Measurements from ENCODE around the gene GMDS.
A peak's percentile ranks its signal among the peaks of the same experiment; 100 is the strongest.

GMDS gene

DNA sequence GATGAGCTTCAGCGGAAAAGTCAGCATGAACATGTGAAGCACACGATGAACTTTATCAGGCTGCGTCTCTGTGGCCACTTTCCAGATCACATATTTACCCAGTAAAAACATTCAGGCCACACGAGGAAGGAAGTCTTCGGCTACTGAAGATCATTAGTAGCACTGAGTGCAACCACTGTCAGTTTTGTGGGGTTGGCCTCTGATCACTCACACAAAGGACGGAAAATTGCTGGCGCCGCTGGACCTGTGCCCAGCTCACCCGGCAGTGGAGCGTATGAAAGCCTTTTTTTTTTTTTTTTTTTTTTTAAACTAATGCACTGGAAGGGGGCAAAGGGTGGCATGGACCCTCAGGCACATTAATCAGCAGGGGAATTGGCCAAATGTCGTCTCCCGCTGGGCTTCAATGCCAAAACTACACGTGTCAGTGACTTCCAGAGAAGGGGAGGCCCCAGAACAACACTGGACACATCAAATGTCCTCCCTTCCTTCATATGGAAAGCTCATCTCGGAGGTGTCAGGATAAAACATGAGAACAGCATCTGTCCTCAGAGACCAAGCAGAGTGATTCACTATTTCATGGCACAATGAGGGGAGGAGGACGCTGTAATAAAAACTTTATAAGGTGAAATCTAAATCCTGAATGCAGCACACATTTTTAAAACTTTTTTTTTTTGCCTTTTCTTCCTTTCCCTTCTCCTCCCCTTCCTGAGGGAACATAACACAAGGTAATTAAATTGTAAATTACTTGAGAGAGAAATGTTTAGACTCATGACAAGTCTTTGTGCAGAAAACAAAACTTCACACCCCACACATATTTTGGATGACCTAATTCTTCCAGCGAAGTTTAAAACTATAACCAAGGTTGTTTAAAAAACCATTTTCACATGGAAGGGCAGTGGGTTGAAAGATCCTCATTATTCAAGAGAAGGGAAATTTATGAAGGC is 412.3 kb downstream of the GMDS start:
- ATAC-seq = peak; percentile 79
- TF ChIP-seq, protein P1, sequence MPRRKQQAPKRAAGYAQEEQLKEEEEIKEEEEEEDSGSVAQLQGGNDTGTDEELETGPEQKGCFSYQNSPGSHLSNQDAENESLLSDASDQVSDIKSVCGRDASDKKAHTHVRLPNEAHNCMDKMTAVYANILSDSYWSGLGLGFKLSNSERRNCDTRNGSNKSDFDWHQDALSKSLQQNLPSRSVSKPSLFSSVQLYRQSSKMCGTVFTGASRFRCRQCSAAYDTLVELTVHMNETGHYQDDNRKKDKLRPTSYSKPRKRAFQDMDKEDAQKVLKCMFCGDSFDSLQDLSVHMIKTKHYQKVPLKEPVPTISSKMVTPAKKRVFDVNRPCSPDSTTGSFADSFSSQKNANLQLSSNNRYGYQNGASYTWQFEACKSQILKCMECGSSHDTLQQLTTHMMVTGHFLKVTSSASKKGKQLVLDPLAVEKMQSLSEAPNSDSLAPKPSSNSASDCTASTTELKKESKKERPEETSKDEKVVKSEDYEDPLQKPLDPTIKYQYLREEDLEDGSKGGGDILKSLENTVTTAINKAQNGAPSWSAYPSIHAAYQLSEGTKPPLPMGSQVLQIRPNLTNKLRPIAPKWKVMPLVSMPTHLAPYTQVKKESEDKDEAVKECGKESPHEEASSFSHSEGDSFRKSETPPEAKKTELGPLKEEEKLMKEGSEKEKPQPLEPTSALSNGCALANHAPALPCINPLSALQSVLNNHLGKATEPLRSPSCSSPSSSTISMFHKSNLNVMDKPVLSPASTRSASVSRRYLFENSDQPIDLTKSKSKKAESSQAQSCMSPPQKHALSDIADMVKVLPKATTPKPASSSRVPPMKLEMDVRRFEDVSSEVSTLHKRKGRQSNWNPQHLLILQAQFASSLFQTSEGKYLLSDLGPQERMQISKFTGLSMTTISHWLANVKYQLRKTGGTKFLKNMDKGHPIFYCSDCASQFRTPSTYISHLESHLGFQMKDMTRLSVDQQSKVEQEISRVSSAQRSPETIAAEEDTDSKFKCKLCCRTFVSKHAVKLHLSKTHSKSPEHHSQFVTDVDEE (CRISPR knock-in tag; IDR thresholded peaks at IDR 0.05) = no peak; the same call in 1 of the 2 replicates
- TF ChIP-seq TOX (CRISPR knock-in tag; IDR thresholded peaks at IDR 0.05; ENCODE audit: borderline replicate concordance) (no peak), ISL1 (CRISPR knock-in tag; IDR thresholded peaks at IDR 0.05) (peak; percentile 23; the same call in 1 of the 2 replicates)

DNA sequence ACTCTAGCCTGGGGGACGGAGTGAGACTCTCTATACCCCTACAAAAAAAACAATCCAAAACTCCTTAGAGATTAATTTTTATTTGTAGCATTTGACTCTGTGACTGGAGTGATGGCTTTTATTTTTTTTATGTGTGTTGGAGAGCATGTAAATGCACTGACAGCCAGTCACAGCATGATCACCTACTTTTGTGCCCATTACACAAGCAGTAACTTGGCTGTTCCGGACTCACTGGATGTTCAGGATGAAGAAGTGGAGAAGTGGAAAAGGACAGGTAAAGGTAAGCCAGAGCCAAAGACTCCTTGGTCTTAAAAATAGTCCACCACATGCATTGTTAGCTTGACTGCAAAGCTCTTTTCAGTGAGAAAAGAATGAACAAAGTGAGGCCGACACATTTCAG is 413.0 kb downstream of the GMDS start:
- ATAC-seq = no peak
- TF ChIP-seq ZC3H10 (CRISPR knock-in tag; IDR thresholded peaks at IDR 0.05) = no peak
- no peak for TF ChIP-seq PPARA (CRISPR knock-in tag; IDR thresholded peaks at IDR 0.05; ENCODE audit: borderline replicate concordance)
- TF ChIP-seq CSDC2 (CRISPR knock-in tag; IDR thresholded peaks at IDR 0.05) = no peak

DNA sequence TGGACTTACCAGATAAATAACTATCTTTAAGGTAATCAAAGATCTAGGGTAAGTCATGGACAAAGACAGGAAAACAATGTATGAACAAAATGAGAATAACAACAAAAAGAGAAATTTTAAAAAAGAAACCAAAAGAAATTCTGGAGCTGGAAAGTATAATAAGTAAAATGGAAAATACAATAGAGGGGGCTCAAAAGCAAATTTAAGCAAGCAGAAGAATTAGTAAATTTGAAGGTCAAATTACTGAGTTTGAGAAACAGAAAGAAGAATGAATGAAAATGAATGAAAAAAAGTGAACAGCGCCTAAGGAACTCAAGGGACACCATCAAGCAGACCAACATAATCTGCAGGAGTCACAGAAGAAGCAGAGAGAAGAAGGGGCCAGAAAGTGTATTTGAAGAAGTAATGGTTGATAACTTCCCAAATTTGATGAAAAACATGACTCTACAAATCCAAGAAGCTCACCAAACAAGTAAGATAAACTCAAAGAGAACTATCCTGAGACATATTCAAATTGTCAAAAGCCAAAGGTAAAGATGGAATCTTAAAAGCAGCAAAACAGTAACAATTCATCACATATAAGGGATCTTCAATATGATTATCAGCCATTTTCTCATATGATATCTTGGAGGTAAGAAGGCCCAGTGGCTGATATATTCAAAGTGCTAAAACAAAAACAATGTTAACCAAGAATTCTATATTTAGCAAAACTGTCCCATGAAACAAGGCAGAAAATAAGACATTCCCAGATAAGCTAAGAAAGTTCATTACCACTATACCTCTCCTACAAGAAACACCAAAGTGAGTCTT is 417.2 kb downstream of the GMDS start:
- ATAC-seq = no peak
- TF ChIP-seq ZNF70 (CRISPR knock-in tag; IDR thresholded peaks at IDR 0.05) = no peak
- no peak for TF ChIP-seq ZC3H10 (CRISPR knock-in tag; IDR thresholded peaks at IDR 0.05)
- TF ChIP-seq ISL1 (CRISPR knock-in tag; IDR thresholded peaks at IDR 0.05) = no peak
- no peak for TF ChIP-seq TCF4 (CRISPR knock-in tag; IDR thresholded peaks at IDR 0.05; ENCODE audit: borderline replicate concordance)
- no peak for TF ChIP-seq TOX (CRISPR knock-in tag; IDR thresholded peaks at IDR 0.05; ENCODE audit: borderline replicate concordance)
- TF ChIP-seq ARNTL (CRISPR knock-in tag; IDR thresholded peaks at IDR 0.05; ENCODE audit: borderline replicate concordance, low read depth) = no peak
- TF ChIP-seq, protein P2, sequence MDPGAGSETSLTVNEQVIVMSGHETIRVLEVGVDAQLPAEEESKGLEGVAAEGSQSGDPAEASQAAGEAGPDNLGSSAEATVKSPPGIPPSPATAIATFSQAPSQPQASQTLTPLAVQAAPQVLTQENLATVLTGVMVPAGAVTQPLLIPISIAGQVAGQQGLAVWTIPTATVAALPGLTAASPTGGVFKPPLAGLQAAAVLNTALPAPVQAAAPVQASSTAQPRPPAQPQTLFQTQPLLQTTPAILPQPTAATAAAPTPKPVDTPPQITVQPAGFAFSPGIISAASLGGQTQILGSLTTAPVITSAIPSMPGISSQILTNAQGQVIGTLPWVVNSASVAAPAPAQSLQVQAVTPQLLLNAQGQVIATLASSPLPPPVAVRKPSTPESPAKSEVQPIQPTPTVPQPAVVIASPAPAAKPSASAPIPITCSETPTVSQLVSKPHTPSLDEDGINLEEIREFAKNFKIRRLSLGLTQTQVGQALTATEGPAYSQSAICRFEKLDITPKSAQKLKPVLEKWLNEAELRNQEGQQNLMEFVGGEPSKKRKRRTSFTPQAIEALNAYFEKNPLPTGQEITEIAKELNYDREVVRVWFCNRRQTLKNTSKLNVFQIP (CRISPR knock-in tag; IDR thresholded peaks at IDR 0.05; ENCODE audit: borderline replicate concordance, low read depth) = no peak
- TF ChIP-seq ZNF8 (CRISPR knock-in tag; IDR thresholded peaks at IDR 0.05) = no peak
- no peak for TF ChIP-seq CSDC2 (CRISPR knock-in tag; IDR thresholded peaks at IDR 0.05)
- TF ChIP-seq ZNF565 (CRISPR knock-in tag; conservative IDR thresholded peaks at IDR 0.05; ENCODE audit: low read depth) = no peak
- TF ChIP-seq, protein P3, sequence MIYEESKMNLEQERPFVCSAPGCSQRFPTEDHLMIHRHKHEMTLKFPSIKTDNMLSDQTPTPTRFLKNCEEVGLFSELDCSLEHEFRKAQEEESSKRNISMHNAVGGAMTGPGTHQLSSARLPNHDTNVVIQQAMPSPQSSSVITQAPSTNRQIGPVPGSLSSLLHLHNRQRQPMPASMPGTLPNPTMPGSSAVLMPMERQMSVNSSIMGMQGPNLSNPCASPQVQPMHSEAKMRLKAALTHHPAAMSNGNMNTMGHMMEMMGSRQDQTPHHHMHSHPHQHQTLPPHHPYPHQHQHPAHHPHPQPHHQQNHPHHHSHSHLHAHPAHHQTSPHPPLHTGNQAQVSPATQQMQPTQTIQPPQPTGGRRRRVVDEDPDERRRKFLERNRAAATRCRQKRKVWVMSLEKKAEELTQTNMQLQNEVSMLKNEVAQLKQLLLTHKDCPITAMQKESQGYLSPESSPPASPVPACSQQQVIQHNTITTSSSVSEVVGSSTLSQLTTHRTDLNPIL (CRISPR knock-in tag; IDR thresholded peaks at IDR 0.05; ENCODE audit: low read depth) = no peak
- TF ChIP-seq RARB (CRISPR knock-in tag; IDR thresholded peaks at IDR 0.05) = no peak
- TF ChIP-seq, protein P4, sequence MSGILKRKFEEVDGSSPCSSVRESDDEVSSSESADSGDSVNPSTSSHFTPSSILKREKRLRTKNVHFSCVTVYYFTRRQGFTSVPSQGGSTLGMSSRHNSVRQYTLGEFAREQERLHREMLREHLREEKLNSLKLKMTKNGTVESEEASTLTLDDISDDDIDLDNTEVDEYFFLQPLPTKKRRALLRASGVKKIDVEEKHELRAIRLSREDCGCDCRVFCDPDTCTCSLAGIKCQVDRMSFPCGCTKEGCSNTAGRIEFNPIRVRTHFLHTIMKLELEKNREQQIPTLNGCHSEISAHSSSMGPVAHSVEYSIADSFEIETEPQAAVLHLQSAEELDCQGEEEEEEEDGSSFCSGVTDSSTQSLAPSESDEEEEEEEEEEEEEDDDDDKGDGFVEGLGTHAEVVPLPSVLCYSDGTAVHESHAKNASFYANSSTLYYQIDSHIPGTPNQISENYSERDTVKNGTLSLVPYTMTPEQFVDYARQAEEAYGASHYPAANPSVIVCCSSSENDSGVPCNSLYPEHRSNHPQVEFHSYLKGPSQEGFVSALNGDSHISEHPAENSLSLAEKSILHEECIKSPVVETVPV (CRISPR knock-in tag; IDR thresholded peaks at IDR 0.05) = no peak
- no peak for TF ChIP-seq OSR1 (CRISPR knock-in tag; IDR thresholded peaks at IDR 0.05)
- no peak for TF ChIP-seq BACH2 (CRISPR knock-in tag; IDR thresholded peaks at IDR 0.05; ENCODE audit: borderline replicate concordance)
- no peak for TF ChIP-seq SNAI2 (CRISPR knock-in tag; IDR thresholded peaks at IDR 0.05)
- TF ChIP-seq ZFP3 (CRISPR knock-in tag; IDR thresholded peaks at IDR 0.05) = no peak
- TF ChIP-seq ZFP30 (CRISPR knock-in tag; IDR thresholded peaks at IDR 0.05) = no peak
- TF ChIP-seq PPARA (CRISPR knock-in tag; IDR thresholded peaks at IDR 0.05; ENCODE audit: borderline replicate concordance) = no peak

Measured in SK-N-SH treated with all-trans-retinoic acid at 6 μM for 48 hours (cell line).